Thyroid gland (tissue), 4 donors: ENCODE data around the gene TNIP3. TPM values are rescaled to one million over a fixed set of nuclear protein-coding genes. Genes with fewer than 3 reads are reported as not detected.

ENCODE experiments used
- DNase-seq, 2 donors: peaks; one replicate each; pipeline ENCODE4 v3.0.0-alpha.2; 2019
- H3K27ac ChIP-seq, 3 donors: fragments of 200-600 bp; sonication (generic); 1 replicate in 2 of 3; 2 replicates in 1 of 3; pipeline ENCODE4 v1.5.1; 2016 to 2019; ENCODE audit warnings: mild to moderate bottlenecking in 1 of 3, moderate library complexity in 1 of 3
- H3K27me3 ChIP-seq: fragments of 200-600 bp; sonication (generic); one replicate; pipeline ENCODE4 v1.5.1; 2019
- H3K36me3 ChIP-seq, 2 donors: fragments of 200-600 bp; sonication (generic); one replicate each; pipeline ENCODE4 v1.5.1; 2016 to 2019
- H3K4me1 ChIP-seq, 2 donors: fragments of 200-600 bp; sonication (generic); one replicate each; pipeline ENCODE4 v1.5.1; 2017 to 2019
- H3K4me3 ChIP-seq, 3 donors: fragments of 200-600 bp; sonication (generic); replicated peaks in 1 of 3; 1 replicate in 2 of 3; 2 replicates in 1 of 3; pipeline ENCODE4 v1.5.1; 2016; ENCODE audit warnings: mild to moderate bottlenecking in 1 of 3
- H3K9me3 ChIP-seq: fragments of 200-600 bp; sonication (generic); one replicate; pipeline ENCODE4 v1.5.1; 2017
- CTCF ChIP-seq, 6 experiments: fragments of 200-600 bp in 3 of 6; fragments of 450-650 bp in 3 of 6; sonication (generic) in 3 of 6; IDR thresholded peaks; one replicate each; pipeline ENCODE4 v1.5.1; 2016 to 2019; ENCODE audit warnings: antibody characterized with exemption in 6 of 6, mild to moderate bottlenecking in 2 of 6, inconsistent platforms in 1 of 6, moderate library complexity in 1 of 6
- POLR2A ChIP-seq, 2 donors: fragments of 450-650 bp; IDR thresholded peaks; one replicate each; pipeline ENCODE4 v1.6.1; 2017; ENCODE audit warnings: antibody characterized with exemption in 2 of 2, mild to moderate bottlenecking in 2 of 2, moderate library complexity in 1 of 2
- WGBS, 2 donors: methylation state at CpG; one replicate each; pipeline ENCODE4 v1.1.5; 2017; 5-methylcytosine and 5-hydroxymethylcytosine counted together
- intact Hi-C: fragments of 100-400 bp; cut with DNase I; formaldehyde crosslinking; loops from one replicate; pipeline ENCODE4 v1.15.1; 2023
- total RNA-seq, 4 donors: library from RNA; depleted of rRNA; stranded (reverse); fragments of >200 nt; gene quantifications; one replicate each; pipeline ENCODE4 v1.2.3, GENCODE V29; 2016

Gene TNIP3
- total RNA-seq, 4 donors from 2014 or later, result not detected

- H3K27ac ChIP-seq, result no peak overlapping the region
- no peak overlapping the region for H3K4me3 ChIP-seq
- no peak for DNase-seq
- no peaks in the 10 kb centered on the region for H3K4me1 ChIP-seq
- 75 to 79% methylated on average over 1 of the region's 1 CpG for WGBS, 2 donors
- H3K27me3 ChIP-seq, result no peaks in the 10 kb centered on the region
- TF ChIP-seq POLR2A (IDR thresholded peaks at IDR 0.05) (no peak), CTCF (IDR thresholded peaks at IDR 0.05) (no peak)
- H3K36me3 ChIP-seq, result no peaks in the 10 kb centered on the region
- no peaks in the 10 kb centered on the region for H3K9me3 ChIP-seq
- intact Hi-C loops, result no loop called here
These were observed 37.0 kb downstream of the TNIP3 start for GRCh38 chr4:121127100-121127499.

GRCh38 chr4:121126449-121127006 is 37.6 kb downstream of the TNIP3 start:
- 73 to 82% methylated on average over 6 of the region's 6 CpGs for WGBS, 2 donors
- H3K4me1 ChIP-seq, result no peaks in the 10 kb centered on the region
- intact Hi-C loops, result no loop called here
- no peak overlapping the region for H3K4me3 ChIP-seq
- DNase-seq, result no peak
- TF ChIP-seq CTCF (IDR thresholded peaks at IDR 0.05), result no peak
- no peak for TF ChIP-seq POLR2A (IDR thresholded peaks at IDR 0.05)
- no peaks in the 10 kb centered on the region for H3K9me3 ChIP-seq
- no peaks in the 10 kb centered on the region for H3K36me3 ChIP-seq
- no peaks in the 10 kb centered on the region for H3K27me3 ChIP-seq
- no peak overlapping the region for H3K27ac ChIP-seq

GRCh38 chr4:121125498-121125885 is 38.6 kb downstream of the TNIP3 start:
- intact Hi-C loops, result no loop called here
- no peak for TF ChIP-seq POLR2A (IDR thresholded peaks at IDR 0.05)
- TF ChIP-seq CTCF (IDR thresholded peaks at IDR 0.05), result no peak
- H3K27me3 ChIP-seq, result no peaks in the 10 kb centered on the region
- no peaks in the 10 kb centered on the region for H3K36me3 ChIP-seq
- no peak overlapping the region for H3K27ac ChIP-seq
- H3K4me3 ChIP-seq, result no peak overlapping the region
- no peaks in the 10 kb centered on the region for H3K4me1 ChIP-seq
- no peaks in the 10 kb centered on the region for H3K9me3 ChIP-seq
- WGBS, 2 donors, result 94 to 100% methylated on average over 3 of the region's 3 CpGs
- no peak for DNase-seq

DNA sequence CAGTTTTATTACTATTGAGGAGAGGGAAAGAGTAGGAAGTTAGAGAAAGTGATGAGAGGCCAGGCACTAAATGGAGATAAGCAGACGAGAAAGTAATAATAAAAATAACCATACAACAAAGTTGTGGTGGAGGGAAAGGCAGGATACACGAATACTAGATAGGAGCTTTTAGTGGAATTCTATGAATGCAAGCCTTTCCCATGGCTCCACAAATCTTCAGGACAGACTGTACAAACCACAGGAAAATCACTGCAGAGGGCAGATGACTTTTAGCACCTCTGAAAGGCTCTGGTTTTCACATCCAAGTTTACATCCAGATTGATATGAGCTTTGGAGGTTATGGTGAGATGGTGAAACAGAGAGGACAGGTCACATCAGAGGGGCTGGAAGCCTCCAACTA is 41.5 kb downstream of the TNIP3 start:
- Histone ChIP-seq H3K4me3 (no peak overlapping the region), H3K36me3 (no peaks in the 10 kb centered on the region), H3K27ac (no peak overlapping the region), H3K27me3 (no peaks in the 10 kb centered on the region), H3K4me1 (no peaks in the 10 kb centered on the region), H3K9me3 (no peaks in the 10 kb centered on the region)
- DNase-seq, result no peak
- TF ChIP-seq CTCF (IDR thresholded peaks at IDR 0.05) (no peak), POLR2A (IDR thresholded peaks at IDR 0.05) (no peak)
- WGBS, 2 donors, result 79% methylated on average over 2 of the region's 2 CpGs
- intact Hi-C loops, result no loop called here

GRCh38 chr4:121119715-121120114 is 44.4 kb downstream of the TNIP3 start:
- no peak overlapping the region for H3K27ac ChIP-seq
- intact Hi-C loops, result no loop called here
- no peaks in the 10 kb centered on the region for H3K27me3 ChIP-seq
- no peaks in the 10 kb centered on the region for H3K9me3 ChIP-seq
- TF ChIP-seq POLR2A (IDR thresholded peaks at IDR 0.05) (no peak), CTCF (IDR thresholded peaks at IDR 0.05) (no peak)
- no peaks in the 10 kb centered on the region for H3K36me3 ChIP-seq
- 68 to 71% methylated on average over 1 of the region's 1 CpG for WGBS, 2 donors
- DNase-seq, result no peak
- H3K4me1 ChIP-seq, result no peaks in the 10 kb centered on the region
- no peak overlapping the region for H3K4me3 ChIP-seq
